DMS79 (cell line): ENCODE measurements around the gene TRPM2.
"Not testable (repeated sequence)": the region's sequence is repeated elsewhere in the genome, so short reads cannot be mapped to it uniquely, and the experiment has no call there.

Experiments
- DNase-seq: peaks from one replicate; lab custom pipeline; 2025; lab: John Stamatoyannopoulos, UW

Gene TRPM2

GRCh38 chr21:44463724-44464123 is 110.3 kb downstream of the TRPM2 start:
- DNase-seq = no peak

DNA sequence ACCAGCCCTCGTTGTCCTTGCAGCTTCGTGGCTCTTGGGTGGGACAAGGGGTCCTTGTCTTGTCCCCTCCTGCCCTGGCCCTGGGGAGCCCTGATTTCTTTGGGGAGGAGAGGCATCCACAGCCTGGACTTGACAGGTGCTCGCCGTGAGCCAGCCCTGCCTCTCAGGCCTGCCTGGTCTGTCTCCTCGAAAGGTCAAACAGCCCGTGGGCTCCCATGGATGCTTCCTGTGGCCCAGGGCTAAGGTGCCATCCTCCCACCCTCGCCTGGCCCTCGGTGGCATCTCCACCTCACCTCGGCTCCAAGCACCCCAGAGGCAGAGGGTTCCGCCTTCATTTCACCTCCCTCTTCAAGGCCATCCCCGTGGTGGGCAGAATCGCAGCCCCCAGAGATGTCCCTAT is 110.9 kb downstream of the TRPM2 start:
- no peak for DNase-seq

DNA sequence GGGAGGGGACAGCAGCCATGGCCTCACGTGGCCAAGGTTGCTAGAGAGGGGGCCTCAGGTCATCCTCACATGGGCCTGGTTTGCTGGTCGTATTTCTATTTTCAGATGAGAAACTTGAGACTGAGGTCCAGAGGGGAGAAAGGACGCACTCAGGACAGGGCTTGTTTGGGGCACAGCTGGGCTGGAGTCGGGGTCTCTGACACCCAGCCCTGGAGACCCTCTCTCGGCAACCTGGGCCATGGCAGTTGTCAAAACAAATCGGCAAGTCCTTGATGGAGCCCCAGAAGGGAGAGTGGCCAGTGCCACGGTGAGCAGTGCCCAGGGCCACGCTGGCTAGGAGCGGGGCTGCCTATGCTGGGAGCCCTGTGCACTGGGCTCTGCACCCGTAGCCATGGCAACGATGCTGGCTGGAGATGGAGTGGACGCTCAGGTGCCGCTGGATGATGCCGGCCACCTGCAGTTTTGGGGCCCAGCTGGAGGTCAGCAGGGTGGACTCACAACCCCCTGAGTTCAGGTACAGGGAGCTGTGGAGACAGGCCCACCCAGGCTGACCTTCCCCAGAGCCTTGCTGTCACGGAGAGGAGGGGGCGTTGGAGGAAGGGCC is 113.0 kb downstream of the TRPM2 start:
- no peak for DNase-seq

DNA sequence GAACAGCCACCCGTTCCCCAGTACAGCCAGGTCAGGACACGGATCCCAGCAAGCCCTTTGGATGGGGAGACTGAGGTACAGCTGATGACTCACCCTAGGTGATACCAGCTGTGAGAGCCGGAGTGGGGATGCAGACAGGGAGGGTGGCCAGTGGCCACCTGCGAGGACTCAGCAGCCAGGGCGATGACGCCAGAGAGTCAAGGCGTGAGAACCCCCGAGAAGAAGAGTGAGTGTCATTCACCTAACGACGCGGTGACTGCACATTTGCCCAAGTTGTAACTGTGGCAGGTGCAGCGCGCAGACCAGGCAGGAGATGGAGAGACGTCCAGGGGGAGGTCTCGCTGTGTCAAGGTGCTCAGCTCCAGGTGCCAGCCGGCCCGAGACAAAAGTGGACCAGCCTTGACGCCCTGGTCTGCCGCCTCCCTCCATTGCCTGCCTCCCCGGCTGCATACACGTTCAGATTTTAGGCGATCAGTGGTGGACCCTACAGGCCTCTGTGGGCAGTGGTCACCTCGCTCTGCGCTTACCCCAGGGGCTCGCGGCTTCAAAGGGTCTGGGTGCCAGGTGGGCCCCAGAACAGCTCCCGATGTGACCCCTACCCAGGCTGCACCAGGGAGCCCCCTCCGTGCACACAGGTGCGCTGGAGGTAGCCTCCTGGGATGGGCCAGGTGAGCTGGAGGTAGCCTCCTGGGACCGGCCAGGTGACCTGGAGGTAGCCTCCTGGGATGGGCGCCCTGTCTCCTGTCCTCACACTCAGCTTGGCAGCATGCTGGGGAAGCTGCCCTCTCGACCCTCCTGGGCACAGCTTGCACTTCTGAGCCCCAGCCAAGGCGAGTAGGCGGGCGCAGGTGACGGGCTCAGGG is 113.8 kb downstream of the TRPM2 start:
- DNase-seq = no peak

GRCh38 chr21:44467859-44468195 is 114.4 kb downstream of the TRPM2 start:
- no peak for DNase-seq

GRCh38 chr21:44471341-44471740 is 117.9 kb downstream of the TRPM2 start:
- DNase-seq = no peak

DNA sequence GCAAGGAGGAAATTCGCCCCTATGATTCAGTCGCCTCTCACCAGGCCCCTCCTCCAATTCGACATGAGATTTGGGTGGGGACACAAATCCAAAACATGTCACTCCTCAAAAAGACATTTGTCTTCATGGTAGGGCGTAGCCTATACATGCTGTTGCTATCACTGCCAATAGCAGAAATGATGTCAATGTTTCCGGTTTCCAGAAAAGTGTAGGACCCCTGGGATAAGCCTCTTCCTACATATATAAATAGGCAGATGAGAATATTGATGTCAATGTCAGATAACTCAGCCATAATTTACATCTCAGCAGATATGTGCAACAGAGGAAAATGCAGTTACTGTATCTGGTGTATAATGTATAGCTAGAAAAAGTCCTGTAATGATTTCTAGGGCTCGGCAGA is 118.6 kb downstream of the TRPM2 start:
- DNase-seq = no peak

- DNase-seq = no peak
Observed at GRCh38 chr21:44473915-44474555, 120.6 kb downstream of the TRPM2 start.

DNA sequence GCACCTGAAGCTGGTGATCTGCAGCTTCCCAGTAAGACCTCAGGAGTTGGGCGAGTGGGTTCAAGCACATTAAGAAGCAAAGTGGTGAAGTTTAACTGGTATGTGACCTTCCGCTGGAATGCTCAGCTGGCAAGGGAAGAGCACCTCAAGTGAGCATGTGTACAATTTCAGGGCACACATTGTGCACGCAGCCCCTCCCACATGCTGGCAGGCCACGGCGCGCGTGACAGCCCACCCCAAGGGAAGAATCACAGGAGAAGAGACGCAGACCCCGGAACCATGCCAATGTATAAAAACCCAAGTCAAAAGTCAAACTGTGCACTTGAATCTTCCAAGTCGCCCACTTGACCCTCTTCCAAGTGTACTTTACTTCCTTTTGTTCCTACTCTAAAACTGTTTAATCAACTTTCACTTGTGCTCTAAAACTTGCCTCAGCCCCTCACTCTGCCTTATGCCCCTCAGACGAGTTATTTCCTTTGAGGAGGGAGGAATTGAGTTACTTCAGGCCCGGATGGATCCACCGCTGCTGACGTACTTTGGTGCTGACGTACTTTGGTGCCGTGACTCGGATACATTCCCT is 121.9 kb downstream of the TRPM2 start:
- no peak for DNase-seq

DNA sequence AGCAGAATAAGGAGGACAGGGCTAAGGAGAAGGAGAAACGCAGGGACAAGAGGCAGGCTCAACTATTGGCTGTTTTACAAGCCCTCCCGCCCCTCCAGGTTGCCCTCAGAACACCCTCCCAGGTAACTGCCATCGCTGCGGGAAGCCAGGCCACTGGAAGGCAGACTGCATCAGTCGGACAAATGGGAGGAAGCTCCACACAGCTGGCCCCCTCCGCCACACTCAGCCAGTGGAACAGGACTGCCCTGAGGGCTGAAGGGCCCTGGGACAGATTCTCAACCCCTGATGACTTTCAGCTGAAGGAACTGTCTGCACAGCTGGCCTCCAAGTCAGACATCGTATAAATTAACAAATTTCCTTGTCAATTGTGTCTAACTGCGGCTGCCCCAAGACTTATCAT is 123.7 kb downstream of the TRPM2 start:
- no peak for DNase-seq

DNA sequence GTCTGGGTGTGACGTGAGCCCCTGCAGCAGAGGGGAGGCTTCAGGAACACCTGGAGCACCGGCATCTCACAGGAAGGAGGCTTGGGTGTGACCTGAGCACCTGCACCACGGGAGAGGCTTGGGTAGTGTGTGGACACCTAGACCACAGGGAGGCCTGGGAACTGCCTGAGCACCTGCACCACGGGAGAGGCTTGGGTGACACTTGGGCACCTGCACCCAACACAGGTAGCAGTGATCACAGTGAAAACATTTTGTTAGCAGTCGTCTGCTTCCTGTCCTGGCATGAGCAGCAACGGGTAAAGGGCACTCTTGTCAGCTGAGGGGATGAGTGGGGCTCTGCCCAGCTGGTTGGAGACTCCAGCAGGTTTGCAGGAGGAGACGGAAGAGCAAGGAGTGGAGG is 124.3 kb downstream of the TRPM2 start:
- no peak for DNase-seq

DNA sequence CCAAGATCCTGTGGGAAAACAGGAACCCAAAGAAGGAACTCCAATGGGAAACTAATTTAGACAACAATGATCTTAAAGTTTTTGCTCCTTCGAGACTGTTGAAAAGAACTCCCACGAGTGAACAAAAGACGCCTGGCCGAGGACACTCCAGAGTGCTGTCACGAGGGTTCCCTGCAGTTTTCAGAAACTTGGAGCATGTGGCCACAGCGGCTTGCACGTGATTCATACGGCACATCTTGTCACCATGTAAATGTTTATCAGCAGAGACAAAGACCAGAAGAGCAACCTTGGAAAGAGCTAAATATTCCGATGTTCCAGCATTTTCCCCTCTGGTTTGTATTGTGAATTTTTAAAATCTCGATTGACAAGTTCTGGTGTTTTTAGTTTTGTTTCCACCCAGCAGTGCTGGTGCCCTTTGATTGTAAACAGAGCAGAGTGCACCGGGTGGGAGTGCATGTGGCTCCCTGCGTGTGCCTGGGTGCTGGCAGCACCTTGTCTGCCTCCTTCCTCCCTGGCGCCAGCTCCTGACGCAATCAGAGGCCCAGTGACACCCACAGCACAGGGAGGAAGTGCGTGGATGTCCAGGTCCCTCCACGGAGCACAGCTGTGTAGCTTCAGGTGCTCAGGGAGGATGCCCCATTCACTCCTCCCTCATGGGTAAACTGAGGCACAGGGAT is 124.8 kb downstream of the TRPM2 start:
- DNase-seq = no peak

DNA sequence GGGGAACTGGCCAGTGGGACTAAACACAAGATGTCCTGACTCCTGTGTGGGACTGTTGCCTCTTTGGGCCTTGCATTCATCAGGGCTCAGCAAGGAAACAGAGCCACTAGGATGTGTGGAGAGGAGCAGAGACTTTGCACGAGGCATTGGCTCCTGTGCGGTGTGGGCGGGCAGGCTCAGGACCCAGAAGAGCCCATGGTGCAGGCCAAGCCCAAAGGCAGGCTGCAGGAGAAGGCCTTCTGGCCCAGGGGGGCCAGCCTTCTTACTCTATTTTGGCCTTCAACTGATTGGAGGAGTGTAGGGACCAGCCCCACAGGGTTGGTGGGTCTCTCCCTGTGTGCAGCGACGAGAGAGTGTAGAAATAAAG is 125.4 kb downstream of the TRPM2 start:
- DNase-seq = no peak

GRCh38 chr21:44479556-44480199 is 126.3 kb downstream of the TRPM2 start:
- DNase-seq = not testable (repeated sequence)

- DNase-seq = no peak
Observed at GRCh38 chr21:44480200-44481053, 127.0 kb downstream of the TRPM2 start.

DNA sequence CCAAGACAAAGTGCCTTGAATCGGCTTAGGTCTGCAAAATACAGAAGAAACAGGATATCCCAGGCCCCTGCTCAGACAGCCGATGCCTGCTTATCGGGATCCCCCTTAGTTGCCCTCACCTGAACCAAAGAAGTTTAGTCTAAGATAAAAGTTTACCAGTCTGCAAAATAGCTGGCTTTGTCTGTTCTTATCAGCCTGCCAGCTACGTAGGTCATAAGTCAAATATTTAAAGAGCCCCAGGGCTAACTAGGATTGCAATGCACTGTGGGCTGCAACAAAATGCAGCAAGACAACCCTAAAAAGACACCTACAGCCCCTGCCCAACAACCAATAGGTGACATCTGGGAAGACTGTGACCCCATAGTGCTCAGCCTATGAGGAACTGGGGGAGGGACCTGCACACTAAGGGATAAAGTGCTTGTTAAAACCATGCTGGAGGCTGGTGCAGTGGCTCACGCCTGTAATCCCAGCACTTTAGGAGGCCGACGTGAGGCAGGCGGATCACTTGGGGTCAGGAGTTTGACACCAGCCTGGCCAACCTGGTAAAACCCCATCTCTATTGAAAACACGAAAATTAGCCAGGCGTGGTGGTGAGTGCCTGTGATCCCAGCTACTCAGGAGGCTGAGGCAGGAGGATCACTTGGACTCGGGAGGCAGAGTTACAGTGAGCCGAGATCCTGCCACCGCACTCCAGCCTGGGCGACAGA is 129.3 kb downstream of the TRPM2 start:
- DNase-seq = no peak

DNA sequence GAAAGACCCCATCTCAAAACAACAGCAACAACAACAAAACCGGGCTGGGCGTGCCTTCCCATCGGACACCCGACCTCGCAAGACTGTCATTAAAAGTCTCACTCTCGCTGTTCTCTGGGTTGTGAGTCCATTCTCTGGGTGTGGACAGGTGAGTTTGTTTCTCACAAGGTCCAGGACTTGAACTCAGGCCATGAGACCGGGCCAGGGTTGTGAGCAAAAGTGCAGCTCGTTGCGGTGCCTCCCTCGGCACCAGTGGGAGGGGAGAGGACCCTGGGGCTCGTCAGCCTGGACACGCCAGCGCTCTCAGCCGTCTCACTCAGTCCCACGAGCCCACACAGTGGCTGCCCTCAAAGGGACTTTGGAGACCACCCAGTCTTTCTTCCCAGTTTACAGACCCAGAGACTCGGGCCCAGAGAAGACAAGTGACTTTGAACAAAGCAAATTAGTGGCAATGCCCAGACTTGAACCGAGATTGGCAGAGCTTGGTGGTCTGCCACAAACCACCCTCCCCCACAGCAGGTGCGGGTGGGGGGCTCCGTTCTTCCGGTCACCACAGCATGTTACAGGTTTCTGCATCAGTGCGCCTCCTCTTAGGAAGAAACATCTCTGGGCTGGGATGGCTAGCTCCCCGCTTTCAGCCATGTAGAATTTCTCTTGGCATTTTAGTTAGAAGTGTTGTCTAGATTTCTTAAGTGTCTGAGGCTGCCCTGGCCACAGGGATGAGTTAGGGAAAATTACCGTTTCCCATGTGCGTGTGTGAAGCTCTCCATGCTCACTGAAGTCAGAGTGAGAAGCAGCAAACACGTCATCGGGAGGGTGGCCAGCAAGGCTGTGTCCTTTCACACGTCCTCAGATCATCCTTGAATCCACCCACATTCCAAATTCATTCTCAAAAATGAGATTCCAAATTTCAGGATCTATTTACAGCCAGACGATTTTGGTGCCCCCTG is 130.1 kb downstream of the TRPM2 start:
- no peak for DNase-seq

DNA sequence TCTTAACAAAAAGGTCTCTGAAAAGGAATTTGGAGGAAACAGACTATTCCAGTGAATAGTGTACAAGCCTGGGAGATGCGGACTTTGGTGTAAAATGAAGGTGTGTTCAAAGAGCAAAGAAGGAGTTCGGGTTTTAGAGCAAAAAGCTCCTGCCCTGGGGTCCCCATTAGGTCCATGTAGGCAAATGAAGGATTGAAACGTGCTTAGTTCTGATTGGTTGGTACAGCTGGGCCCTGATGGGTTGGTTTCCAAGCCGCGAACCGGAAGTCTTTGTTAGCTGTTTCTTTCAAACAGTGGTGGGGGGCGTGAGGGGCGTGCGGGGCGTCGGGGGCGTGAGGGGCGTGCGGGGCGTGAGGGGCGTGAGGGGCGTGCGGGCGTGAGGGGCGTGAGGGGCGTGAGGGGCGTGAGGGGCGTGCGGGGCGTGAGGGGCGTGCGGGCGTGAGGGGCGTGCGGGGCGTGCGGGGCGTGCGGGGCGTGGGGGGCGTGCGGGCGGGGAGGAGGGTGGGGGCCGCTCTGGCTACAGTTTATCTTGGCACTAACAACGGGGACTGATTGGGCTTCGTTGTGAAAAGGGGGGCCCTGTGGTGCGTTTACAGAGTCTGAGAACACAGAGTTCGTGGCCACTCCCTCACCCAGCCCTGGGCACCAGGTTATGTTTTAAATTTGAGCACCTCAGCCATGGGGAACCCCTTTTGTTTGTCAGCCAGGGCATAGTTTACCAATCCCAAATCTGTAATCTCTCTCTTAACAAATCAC is 131.3 kb downstream of the TRPM2 start:
- DNase-seq = no peak
